ENCODE measurements around the gene RAB36. TPM values are rescaled to one million over a fixed set of nuclear protein-coding genes. Genes with fewer than 3 reads are reported as not detected.

The RAB36 gene
- total RNA-seq, 1 donor, result 4.6 TPM

GRCh38 chr22:23126165-23127054 is 18.9 kb upstream of the RAB36 start:
- no peak overlapping the region for H3K4me3 ChIP-seq (ENCODE audit: low read depth, low read length)
- no peak for DNase-seq (ENCODE audit: low read depth)
- TF ChIP-seq CTCF (IDR thresholded peaks at IDR 0.05; ENCODE audit: insufficient read depth, low read length), result no peak

GRCh38 chr22:23127055-23127756 is 18.1 kb upstream of the RAB36 start:
- no peak for DNase-seq (ENCODE audit: low read depth)
- H3K4me3 ChIP-seq (ENCODE audit: low read depth, low read length), result no peak overlapping the region
- TF ChIP-seq CTCF (IDR thresholded peaks at IDR 0.05; ENCODE audit: insufficient read depth, low read length), result no peak

GRCh38 chr22:23127788-23128187 is 17.5 kb upstream of the RAB36 start:
- DNase-seq (ENCODE audit: low read depth), result no peak
- H3K4me3 ChIP-seq (ENCODE audit: low read depth, low read length), result no peak overlapping the region
- TF ChIP-seq CTCF (IDR thresholded peaks at IDR 0.05; ENCODE audit: insufficient read depth, low read length), result no peak

- peak; percentile 84 for DNase-seq (ENCODE audit: low read depth)
- peak; percentile 73 for TF ChIP-seq CTCF (IDR thresholded peaks at IDR 0.05; ENCODE audit: insufficient read depth, low read length)
- H3K4me3 ChIP-seq (ENCODE audit: low read depth, low read length), result no peak overlapping the region
Measured at GRCh38 chr22:23128269-23129108, 16.8 kb upstream of the RAB36 start.

- no peak overlapping the region for H3K4me3 ChIP-seq (ENCODE audit: low read depth, low read length)
- no peak for DNase-seq (ENCODE audit: low read depth)
- TF ChIP-seq CTCF (IDR thresholded peaks at IDR 0.05; ENCODE audit: insufficient read depth, low read length), result no peak
Measured at GRCh38 chr22:23129149-23129548, 16.1 kb upstream of the RAB36 start.

GRCh38 chr22:23130697-23131096 is 14.6 kb upstream of the RAB36 start:
- TF ChIP-seq CTCF (IDR thresholded peaks at IDR 0.05; ENCODE audit: insufficient read depth, low read length), result no peak
- no peak overlapping the region for H3K4me3 ChIP-seq (ENCODE audit: low read depth, low read length)
- DNase-seq (ENCODE audit: low read depth), result no peak

Measured in fibroblast of the aortic adventitia (primary cell).